NCI-H2081 treated with DMSO at 0.1 percent for 48 hours (cell line): ENCODE data around the gene ASB10.

Experiments
- DNase-seq: peaks from one replicate; lab custom pipeline; 2025; lab: John Stamatoyannopoulos, UW

The ASB10 gene

GRCh38 chr7:151166629-151167196, 20.3 kb downstream of the ASB10 start:
- no peak for DNase-seq

- DNase-seq: no peak
These were observed 25.3 kb downstream of the ASB10 start for GRCh38 chr7:151161757-151162156.

- no peak for DNase-seq
These were observed 29.3 kb downstream of the ASB10 start for GRCh38 chr7:151157645-151158329.

- DNase-seq: no peak
These were observed 34.2 kb downstream of the ASB10 start for GRCh38 chr7:151152643-151153513.

GRCh38 chr7:151150388-151150787, 36.7 kb downstream of the ASB10 start:
- no peak for DNase-seq

- DNase-seq: no peak
These were observed 38.5 kb downstream of the ASB10 start for GRCh38 chr7:151148319-151149259.

- no peak for DNase-seq
These were observed 40.3 kb downstream of the ASB10 start for GRCh38 chr7:151146761-151147160.

- DNase-seq: no peak
These were observed 42.7 kb downstream of the ASB10 start for GRCh38 chr7:151144387-151144786.

GRCh38 chr7:151143261-151144015, 43.6 kb downstream of the ASB10 start:
- no peak for DNase-seq

GRCh38 chr7:151142686-151143040, 44.4 kb downstream of the ASB10 start:
- no peak for DNase-seq

GRCh38 chr7:151141855-151142685, 45.0 kb downstream of the ASB10 start:
- DNase-seq: no peak

GRCh38 chr7:151141311-151141854, 45.7 kb downstream of the ASB10 start:
- DNase-seq: no peak

GRCh38 chr7:151140826-151141225, 46.2 kb downstream of the ASB10 start:
- no peak for DNase-seq

GRCh38 chr7:151139791-151140190, 47.3 kb downstream of the ASB10 start:
- no peak for DNase-seq

GRCh38 chr7:151139071-151139790, 47.8 kb downstream of the ASB10 start:
- no peak for DNase-seq

GRCh38 chr7:151138153-151138851, 48.7 kb downstream of the ASB10 start:
- DNase-seq: no peak

- DNase-seq: no peak
These were observed 49.3 kb downstream of the ASB10 start for GRCh38 chr7:151137791-151138152.

GRCh38 chr7:151137076-151137675, 49.9 kb downstream of the ASB10 start:
- no peak for DNase-seq
